AML-193 (cell line): ENCODE data around the gene ARMCX1.
"Not testable (repeated sequence)": the region's sequence is repeated elsewhere in the genome, so short reads cannot be mapped to it uniquely, and the experiment has no call there.

ENCODE experiments used
- DNase-seq, 2 experiments: peaks; one replicate each; lab custom pipeline; 2025; lab: John Stamatoyannopoulos, UW

The ARMCX1 gene

GRCh38 chrX:101550362-101550750 is at the start of gene ARMCX1:
Gene ARMCX1, plus strand, starts transcription at chrX:101550547. Its CDS starts 2,384 bp downstream, at chrX:101552931.
- peak; percentile 46 to 50 for DNase-seq

GRCh38 chrX:101502929-101503328 is 47.4 kb upstream of the ARMCX1 start:
- not testable (repeated sequence) for DNase-seq

GRCh38 chrX:101507372-101507771 is 43.0 kb upstream of the ARMCX1 start:
- no peak for DNase-seq

GRCh38 chrX:101507986-101508385 is 42.4 kb upstream of the ARMCX1 start:
- DNase-seq, result no peak

GRCh38 chrX:101530944-101531343 is 19.4 kb upstream of the ARMCX1 start:
- DNase-seq, result no peak

GRCh38 chrX:101539116-101539515 is 11.2 kb upstream of the ARMCX1 start:
- no peak for DNase-seq

GRCh38 chrX:101550751-101551379 is 518 bp downstream of the ARMCX1 start:
- peak in 1 of 2 experiments; percentile 5 for DNase-seq

- DNase-seq, result no peak
Measured at GRCh38 chrX:101551380-101551767, 1.0 kb downstream of the ARMCX1 start.

- DNase-seq, result no peak
Measured at GRCh38 chrX:101552714-101553113, 2.4 kb downstream of the ARMCX1 start.

- no peak for DNase-seq
Measured at GRCh38 chrX:101564651-101565050, 14.3 kb downstream of the ARMCX1 start.

GRCh38 chrX:101595739-101596419 is 45.5 kb downstream of the ARMCX1 start:
- DNase-seq, result peak; percentile 29 to 60

- DNase-seq, result not testable (repeated sequence)
Measured at GRCh38 chrX:101599592-101599991, 49.2 kb downstream of the ARMCX1 start.

- DNase-seq, result no peak
Measured at GRCh38 chrX:101602077-101602476, 51.7 kb downstream of the ARMCX1 start.
